Activated CD4-positive, alpha-beta T cell treated with anti-CD3 and anti-CD28 coated beads for 48 hours (primary cell): ENCODE data around the gene CSNK1G1.
"Not testable (repeated sequence)": the region's sequence is repeated elsewhere in the genome, so short reads cannot be mapped to it uniquely, and the experiment has no call there.

ENCODE experiments used
- DNase-seq: peaks from one replicate; pipeline ENCODE4 v3.0.0-alpha.2; 2020

CSNK1G1 gene

DNA sequence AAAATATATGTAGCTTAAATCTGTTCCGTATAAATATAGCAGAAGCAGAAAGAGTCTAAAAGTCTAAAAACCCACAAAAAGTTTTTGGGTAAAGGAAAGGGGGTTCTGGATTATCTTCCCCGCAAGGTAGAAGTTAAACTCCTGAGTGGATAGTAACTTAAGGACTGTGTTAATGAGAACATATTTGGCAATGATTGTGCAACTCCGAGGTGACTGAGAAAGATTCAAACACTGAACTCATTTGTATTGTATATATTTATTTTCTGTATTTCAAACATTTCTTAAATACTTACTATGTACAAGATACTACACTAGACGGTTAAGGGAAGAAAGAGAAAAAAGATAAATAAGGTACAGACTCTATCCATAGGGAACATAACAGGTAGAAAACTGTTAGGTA is 120.4 kb downstream of the CSNK1G1 start:
- no peak for DNase-seq

DNA sequence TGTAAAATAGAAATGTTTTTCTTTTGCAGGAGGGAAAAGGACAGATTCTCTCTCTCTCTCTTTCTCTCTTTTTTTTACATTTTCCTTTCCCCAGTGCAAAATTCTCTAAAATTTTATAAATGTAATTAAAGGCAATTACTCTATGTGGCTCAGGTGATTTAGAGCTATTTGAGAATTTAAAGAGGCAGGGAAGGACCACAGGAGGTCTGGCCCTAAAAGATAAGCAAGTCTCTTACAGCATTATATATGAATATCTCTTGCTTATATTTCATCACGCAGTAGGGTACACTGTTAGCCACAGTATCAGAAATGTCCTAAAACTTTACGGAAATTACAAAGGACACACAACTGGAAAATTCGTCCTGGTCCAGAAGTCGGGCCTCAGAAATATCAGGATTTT is 122.7 kb downstream of the CSNK1G1 start:
- DNase-seq, result no peak

DNA sequence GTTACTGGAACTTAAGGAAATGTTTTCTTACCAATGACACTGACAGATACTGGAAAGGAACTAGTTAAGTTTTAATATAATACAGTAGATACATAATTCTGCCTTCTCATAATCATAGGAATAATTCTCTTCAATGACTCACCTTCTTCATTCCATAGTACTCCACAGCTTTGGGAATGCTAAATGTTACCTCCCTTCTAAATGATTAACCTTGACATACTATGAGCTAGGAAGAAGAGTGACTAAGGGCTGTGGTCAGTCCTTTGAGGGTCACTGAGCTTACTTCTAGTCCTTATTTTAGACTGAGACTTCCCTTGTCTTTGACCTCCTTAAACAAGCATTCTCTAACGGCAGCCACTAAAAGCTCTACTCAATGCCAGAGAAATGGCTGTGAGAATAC is 123.6 kb downstream of the CSNK1G1 start:
- no peak for DNase-seq

DNA sequence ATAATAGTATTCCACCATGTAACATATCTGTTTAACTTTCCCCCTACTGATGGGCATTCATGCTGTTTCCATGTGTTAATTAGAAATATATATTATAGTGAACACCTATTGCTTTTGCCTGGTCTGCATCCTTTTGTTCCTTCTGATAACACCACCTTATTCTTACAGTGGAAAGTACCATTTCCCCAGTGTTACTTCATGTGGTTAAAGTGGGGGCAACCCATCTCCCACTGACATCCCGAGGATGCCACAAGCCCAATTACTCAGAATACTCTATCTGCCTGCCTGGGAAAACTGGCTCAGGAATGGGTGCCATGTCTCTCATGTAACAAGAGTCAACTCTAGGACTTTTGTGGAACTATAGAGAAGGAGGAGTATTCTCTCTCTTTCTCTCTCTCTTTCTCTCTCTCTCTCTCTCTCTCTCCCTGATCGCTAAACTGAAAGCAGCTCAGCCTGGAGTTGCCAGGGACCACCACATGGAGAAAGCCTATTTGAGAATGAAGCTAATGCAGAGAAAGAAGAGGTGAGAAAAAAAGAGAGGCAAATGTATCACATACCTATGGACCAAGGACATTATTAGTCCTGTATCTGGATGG is 126.7 kb downstream of the CSNK1G1 start:
- DNase-seq, result no peak

DNA sequence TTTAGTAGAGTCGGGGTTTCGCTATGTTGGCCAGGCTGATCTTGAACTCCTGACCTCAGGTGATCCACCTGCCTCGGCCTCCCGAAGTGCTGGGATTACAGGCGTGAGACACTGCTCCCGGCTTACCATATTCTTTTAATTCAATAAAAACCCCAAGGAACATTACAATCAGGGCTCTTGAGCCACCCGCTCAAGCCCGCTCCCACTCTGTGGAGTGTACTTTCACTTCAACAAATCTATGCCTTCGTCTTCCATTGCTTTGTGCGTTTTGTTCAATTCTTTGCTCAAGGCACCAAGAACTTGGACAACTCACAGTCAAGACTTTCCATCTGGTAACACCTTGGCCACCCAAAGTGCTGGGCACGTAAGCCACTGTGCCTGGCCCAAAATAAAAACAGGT is 130.2 kb downstream of the CSNK1G1 start:
- DNase-seq, result no peak

DNA sequence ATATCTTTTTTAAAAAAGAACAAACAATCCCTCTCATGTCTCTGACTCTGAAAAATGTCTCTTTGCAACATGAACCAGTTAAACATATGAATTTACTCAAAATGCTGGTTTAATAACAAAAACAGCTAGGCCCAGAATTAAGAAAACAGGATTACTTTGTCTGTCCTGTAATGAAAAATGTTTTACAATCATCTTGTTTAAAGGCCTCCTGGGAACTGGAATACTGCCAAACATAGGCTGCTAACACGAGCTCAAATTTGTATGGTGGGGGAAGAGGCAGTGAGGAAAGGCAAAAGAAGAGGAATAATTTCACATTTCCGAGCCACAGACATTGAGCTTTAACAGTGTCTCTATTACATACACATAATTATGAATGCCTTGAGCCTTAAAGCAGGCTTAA is 131.5 kb downstream of the CSNK1G1 start:
- no peak for DNase-seq

DNA sequence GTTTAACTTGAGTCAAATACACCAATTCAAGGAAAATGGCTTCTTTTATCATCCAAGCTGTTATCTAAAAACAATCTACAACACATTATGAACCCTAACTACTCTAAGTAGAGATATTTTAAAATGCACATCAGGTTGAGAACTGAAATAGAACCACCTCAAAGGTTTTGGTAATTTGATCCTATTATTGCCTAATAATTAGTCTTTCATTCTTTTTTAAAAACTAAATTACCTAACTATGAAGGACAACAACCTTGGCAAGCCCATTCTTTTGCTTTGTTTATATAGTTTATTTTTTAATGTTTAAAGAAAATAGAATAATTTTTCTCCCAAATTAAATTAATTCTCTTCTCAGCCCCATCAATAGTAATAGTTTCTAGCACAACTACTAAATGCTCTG is 132.1 kb downstream of the CSNK1G1 start:
- DNase-seq, result no peak

DNA sequence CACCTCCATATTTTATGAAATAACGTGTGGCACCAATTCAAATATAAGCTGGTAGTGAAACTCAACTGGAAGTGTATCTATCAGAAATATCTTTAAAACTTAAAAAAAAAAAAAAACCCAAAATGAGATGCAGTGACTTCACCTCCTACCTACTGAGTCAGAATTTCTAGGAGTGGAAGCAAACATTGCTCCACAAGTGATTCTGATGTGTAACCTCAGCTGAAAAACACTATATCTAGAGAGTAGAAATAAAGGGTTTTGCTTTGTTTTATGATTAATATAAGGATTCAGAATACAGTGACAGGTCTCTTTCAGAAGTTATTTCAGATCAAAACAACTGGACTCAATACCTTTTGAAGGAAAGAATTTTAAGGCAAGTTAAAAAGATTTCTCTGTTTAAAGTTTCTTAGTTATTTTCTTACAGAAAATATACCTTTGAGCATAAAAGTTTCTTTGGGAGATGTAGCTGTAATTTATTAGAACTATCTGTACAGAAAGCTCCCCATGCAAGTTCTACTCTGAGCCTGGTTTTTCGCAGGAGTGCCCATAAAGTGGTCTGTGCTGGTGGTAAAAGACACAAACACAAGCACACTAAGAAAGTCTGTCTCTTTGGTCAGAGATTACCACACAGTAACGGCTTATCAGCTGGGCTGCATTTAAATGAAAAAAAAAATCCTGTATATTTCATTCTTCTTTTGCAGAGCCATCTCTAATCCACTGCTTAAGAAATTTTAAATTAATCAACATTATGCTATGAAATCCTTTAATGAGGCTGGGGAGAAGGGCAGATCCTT is 133.2 kb downstream of the CSNK1G1 start:
- DNase-seq, result no peak

DNA sequence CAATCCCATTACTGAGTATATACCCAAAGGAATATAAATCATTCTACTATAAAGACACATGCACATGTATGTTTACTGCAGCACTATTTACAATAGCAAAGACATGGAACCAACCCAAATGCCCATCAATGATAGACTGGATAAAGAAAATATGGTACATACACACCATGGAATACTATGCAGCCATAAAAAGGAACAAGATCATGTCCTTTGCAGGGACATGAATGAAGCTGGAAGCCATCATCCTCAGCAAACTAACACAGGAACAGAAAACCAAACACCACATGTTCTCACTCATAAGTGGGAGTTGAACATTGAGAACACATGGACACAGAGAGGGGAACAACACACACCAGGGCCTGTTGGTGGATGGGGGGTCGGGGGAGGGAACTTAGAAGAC is 134.1 kb downstream of the CSNK1G1 start:
- DNase-seq, result not testable (repeated sequence)

DNA sequence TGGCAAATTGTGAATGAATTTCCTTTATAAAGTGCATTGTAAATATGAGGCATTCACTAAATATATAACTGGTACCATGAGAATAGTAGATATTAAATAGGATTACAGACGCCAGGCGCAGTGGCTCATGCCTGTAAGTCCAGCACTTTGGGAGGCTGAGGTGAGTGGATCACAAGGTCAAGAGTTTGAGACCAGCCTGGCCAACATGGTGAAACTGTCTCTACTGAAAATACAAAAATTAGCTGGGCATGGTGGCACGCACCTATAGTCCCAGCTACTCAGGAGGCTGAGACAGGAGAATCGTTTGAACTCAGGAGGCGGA is 138.6 kb downstream of the CSNK1G1 start:
- DNase-seq, result not testable (repeated sequence)

DNA sequence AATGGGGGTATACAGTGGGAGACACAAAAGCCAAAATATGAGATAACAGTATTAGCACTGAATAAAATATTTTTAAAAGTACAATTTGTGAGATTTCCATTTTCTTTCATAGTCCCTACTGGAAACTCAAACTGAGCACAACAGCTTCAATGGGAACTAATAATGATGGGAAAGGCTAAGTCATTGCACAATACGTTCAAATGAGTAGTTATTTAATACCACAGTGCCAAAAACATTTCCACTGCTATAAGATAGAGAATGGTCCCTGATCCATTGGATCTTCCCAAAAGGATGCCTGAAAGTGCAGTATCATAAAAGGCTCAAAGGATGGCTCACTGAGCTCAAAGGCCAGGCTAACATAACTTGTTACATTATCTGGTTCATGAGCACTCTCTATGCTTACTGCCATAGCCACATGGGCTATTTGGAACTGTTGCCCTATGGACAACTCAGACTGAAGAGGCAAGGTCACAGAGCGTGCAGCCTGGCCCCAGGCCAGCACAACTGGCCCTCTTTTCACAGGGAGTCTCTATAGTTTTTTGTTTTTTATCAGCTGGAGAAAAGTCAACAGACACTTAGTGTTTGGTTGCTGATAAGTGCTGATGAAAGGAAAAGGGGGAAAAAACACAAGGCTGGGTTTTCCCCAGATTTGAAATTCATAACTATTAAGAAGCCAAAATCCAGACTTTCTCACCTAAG is 139.1 kb downstream of the CSNK1G1 start:
- no peak for DNase-seq

DNA sequence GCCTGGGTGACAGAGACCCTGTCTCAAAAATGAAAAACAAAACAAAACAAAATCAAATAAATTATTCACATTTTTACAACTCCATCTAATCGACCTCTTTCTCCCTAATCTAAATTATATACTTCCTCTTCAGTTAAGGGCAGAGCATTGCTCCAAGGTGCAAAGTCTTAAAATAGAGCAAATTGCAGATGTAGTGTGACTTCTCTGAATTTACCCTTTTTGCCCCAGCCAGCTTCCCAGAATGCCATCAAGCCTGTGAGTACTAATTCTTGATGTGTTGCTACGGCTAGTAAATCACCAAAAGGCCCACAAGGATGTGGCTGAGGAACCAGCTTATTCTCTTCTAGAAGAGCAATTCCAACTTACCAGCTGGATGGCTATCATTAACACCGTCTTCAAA is 139.8 kb downstream of the CSNK1G1 start:
- no peak for DNase-seq

DNA sequence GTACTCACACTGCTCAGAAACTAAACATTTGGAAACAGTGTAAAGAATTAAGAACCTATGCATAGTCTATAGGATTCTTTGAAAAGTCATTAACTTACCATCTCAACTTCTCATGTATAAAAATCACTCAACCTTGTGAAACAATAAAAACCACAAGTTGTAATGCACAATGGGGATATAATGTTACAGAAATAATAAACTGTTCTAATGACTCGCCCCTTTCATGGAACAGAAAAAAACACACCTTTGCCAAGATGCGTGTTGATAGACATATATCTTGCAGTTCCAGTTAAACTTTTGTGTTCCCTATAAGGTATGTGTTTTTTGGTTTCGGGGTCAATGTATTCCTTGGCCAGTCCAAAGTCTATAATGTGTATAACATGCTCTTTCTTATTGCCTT is 142.3 kb downstream of the CSNK1G1 start:
- no peak for DNase-seq

DNA sequence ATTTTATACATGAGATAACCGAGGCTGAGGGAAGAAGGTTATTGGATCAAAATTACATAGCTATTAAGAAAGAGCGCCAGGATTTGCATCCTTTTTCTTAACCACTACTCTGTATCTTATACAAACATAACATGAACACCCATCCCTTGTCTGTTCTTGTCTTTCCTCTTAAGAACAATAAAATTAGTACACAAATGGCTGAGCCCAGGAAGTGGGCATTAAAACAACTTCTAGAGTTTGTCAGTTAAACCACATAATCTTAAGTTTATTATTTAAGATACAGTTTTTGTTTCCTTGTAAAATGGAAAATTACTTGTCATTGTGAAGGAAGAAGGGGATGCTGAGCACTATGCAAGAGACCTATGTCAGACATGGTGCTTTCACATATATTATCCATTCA is 144.3 kb downstream of the CSNK1G1 start:
- no peak for DNase-seq

DNA sequence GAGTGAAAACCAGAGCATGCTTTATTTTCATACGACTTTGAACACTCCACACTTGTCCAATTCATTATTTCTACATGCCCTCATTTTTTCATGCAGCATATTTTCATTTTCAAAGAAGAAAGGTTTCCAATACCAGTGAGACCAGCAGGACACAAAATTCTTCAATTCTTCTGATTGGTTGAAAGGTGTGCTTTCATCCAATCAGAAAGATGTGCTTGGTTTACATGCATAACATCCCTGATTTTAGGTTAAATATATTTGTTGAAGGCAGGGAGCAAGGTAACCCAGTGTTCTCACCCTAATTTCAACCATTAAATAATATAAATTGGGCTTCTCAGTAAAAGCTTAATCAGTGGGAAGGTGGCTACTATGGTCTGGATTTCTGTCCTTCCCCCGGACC is 145.6 kb downstream of the CSNK1G1 start:
- no peak for DNase-seq

DNA sequence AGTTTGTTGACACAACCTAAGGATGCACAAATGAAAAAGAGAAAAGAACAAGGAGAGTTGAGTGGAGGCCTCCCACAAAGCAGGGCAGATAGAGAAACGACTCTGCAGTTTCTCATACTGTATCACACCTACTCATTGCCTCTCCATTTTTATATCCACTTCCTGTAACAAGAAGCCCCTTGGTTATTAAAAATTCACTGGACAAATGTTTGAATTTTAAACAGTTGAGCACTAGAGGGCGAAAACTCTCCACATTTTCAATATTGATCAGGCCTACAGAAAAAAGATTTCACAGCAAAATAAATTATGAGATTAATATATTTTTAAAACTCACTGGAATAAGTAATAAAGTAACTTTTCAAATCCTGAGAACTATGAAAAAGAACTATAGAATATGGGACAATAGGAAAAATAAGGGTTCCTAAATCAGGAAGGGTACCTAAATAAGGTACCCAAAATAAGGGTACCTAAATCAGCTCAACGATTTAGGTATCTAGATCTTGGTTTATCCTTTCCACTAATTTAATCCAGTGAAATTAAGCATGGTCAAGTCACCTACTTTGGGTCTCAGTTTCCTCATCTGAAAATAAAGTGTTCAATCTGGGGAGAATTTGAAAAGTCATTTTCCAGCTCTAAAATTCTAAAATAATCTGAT is 146.2 kb downstream of the CSNK1G1 start:
- no peak for DNase-seq

DNA sequence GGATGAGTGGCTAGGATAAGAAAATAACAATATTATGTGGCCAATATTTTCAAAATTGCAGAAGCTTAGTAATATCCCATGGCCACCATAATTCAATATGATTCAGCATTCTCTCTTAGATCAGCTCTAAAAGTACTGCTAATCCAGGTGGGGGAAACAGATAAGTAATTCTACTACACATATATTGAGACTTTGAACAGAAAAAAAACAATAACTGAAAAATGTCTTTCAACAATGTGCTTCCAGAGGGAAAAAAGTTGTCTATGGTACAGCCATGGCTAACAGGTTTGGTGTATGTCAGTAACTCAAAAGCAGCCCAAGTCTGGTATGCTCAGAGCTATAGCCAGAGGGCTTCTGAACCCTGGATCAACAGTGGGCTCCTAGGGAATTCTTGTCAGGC is 150.8 kb downstream of the CSNK1G1 start:
- DNase-seq, result no peak

DNA sequence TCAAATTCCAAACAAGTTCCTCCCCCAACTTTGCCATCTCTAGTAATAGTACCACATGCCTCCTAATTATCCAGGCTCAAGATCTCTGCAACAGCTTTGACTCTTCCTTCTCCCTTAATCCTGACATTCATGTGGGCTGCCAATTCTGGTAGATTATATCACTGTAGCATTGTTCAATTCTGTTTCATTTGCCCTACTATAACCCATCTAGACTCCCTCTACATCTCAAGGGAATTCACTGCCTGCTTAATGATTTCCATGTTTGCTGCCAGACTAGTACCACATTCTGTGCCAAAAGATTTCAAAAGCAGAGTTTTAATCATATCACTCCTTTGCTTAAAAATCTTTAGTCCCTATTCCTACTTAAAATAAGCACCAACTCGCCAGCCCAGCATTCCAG is 158.5 kb downstream of the CSNK1G1 start:
- DNase-seq, result no peak

DNA sequence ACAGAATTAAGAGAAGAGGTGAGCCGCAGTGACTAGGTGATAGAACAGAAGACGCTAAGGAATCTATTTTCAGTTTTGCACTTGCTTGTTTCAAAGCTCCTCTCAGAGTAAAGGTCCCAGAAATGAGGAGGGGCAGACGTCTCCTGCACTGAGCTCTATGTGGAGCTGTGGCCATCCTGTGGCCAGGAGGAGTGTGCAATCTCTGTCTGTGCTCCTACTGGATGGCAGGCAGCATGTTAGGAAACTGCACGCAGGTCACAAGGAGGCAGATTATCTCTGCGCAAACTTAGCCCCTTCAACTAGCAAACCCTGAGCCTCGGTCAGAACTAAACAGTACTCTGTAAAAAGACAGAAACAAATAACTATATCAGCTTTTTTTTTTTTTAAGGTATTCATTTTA is 162.0 kb downstream of the CSNK1G1 start:
- DNase-seq, result no peak

DNA sequence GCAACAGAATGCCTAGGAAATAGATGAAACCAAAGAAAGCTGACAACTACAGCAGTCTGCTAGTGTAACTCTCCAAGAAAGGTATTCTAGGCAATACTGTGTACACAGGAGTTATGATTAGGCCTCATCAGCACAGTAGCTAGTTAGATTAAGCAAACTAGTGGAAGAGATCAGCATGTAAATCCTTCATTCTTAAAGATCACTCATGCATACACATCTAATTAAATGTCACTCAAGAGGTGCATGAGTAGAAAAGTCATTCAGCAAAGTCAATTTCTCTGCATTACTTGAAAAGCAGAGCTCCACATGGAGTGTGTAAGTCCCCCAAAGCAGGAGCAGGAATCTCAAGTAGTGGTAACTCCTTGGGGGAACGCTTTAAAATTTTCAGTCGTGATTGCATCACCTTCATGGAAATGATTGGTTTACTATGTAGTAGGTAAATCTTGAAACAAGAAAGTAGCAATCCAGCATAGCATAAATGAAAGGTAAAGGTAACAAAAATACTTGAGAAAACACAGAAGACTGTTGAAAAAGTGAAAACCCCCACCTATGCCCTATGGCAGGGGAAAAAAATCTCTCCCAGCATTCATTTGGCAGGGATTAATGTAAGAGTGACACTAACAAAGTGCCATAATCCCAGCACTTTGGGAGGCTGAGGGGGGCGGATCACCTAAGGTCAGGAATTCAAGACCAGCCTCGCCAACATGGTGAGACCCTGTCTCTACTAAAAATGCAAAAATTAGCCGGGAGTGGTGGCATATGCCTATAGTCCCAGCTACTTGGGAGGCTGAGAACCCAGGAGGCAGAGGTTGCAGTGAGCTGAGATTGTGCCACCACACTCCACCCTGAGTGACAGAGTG is 163.8 kb downstream of the CSNK1G1 start:
- no peak for DNase-seq

DNA sequence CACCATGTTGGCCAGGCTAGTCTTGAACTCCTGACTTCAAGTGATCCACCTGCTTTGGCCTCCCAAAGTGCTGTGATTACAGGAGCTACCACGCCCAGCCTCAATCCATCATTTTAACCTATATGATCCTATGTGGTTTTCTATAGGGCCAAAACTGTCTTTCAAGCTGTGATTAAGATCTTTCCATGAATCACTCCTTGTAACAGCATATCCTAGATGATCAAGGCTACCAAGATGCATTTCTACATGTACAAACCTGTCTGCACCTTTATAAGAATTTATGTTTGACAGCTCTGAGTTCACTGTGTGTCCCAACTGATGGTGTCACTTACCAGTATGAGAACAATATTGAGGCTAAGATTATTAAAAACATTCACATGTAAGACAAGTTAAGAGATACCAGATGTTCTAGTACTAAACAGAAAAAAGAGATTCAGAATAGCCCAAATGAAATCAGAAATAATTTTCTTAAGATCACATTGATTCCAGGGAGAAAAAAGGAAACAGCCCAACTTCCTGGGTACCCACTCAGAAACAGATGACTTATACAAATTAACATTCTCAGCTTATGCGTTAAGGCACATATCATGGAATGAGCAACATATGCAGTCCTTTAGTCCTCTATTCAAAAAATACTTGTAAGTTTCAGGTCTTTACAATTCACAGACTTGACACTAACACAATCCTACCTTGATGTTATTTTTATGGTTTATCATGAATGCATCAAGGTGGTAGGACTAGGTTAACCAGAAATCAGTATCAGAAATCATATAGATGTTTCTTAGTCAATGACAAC is 168.4 kb downstream of the CSNK1G1 start:
- DNase-seq, result no peak
